Measurements from ENCODE around the gene ORC2.

DNA sequence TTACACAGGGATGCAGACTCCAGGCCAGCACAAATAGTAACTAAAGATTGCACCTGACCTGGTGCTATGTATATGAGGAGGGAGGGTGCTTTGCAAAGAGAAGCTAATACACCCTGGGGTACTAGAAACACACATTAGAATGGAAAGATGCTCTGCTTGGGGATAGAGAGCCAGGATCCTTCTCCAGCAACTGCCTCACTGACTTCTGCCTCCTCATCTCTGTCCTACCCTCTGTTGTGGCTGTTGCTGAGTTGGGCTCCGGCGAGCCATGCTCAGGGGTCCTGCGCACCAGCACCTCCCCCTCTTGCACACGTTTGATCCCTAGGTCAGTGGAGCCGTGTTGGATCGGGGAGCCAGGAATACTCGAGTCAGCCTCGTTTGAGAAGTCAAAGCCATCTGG lies 23.7 kb upstream of the ORC2 start:
- TF ChIP-seq, protein P1, sequence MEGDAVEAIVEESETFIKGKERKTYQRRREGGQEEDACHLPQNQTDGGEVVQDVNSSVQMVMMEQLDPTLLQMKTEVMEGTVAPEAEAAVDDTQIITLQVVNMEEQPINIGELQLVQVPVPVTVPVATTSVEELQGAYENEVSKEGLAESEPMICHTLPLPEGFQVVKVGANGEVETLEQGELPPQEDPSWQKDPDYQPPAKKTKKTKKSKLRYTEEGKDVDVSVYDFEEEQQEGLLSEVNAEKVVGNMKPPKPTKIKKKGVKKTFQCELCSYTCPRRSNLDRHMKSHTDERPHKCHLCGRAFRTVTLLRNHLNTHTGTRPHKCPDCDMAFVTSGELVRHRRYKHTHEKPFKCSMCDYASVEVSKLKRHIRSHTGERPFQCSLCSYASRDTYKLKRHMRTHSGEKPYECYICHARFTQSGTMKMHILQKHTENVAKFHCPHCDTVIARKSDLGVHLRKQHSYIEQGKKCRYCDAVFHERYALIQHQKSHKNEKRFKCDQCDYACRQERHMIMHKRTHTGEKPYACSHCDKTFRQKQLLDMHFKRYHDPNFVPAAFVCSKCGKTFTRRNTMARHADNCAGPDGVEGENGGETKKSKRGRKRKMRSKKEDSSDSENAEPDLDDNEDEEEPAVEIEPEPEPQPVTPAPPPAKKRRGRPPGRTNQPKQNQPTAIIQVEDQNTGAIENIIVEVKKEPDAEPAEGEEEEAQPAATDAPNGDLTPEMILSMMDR (IDR thresholded peaks at IDR 0.05; ENCODE audit: borderline replicate concordance, extremely low read depth, low read length, poor library complexity, severe bottlenecking) = no peak
- no peak for TF ChIP-seq EZH2 (IDR thresholded peaks at IDR 0.05; ENCODE audit: borderline replicate concordance, low read depth, low read length, severe bottlenecking)

All from DND-41 (cell line).